Measurements from ENCODE around the gene MRPL57.
"Not testable (repeated sequence)": the region's sequence is repeated elsewhere in the genome, so short reads cannot be mapped to it uniquely, and the experiment has no call there.

MRPL57 gene

DNA sequence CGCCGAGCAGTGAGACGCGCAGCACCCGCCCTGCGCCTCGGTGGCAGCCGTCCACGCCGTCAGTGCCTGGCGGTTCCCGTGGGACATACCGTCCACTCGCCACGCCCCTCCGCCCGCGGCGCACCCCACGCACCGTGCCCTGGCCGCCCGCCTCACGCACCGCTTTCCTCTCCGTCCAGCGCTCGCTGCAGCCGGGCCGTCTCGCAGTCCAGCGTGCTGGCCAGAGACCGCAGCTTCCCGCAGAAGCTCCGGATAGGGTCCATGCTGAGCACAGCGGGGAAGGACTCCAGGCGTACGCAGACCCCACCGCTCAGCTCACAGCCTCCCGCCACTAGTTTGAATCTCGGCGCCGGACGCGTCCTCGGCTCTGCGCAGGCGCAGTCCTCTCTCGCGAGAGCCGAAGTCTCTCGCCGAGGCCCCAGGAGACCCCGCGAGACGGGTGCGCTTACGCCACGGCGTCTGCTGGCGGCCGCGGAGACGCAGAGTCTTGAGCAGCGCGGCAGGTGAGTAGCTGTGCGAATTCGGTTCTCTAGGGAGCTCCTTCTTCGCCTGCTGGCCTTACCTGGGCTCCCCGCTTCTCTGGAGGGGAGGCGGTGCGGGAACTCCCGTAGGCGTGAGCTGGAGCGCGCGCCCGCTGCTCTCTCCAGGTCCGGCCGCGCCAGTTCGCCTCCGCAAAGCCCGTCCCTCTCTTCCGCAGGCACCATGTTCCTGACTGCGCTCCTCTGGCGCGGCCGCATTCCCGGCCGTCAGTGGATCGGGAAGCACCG, at the start of gene MRPL57, which contains the start of gene SKA3:
TSS of gene MRPL57 (plus strand) at position 444 of the 767 bp plus-strand sequence. CDS start at position 703, 259 bp downstream.
TSS of gene SKA3 (minus strand) at position 338 of the 767 bp plus-strand sequence. CDS start at position 263, 75 bp downstream.
- peak; percentile 88 for DNase-seq (ENCODE audit: low spot score)

DNA sequence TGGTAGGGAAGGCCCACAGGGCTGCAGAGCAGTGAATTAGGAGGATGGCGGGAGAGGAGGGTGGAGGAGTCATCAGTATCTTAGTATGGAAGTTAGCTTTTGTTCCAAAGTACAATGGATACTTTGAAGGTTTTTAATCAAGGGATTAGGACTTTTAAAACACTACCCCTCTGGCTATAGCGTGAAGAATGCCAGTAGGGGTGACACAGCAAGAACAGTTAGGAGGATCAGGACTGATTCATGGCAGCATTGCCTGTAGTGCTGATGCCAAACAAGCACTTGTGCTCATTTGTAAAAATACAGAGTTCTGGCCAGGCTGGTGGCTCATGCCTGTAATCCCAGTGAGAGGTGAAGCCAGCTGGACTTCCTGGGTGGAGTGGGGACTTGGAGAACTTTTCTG, 46.3 kb upstream of the MRPL57 start:
- no peak for DNase-seq (ENCODE audit: low spot score)

DNA sequence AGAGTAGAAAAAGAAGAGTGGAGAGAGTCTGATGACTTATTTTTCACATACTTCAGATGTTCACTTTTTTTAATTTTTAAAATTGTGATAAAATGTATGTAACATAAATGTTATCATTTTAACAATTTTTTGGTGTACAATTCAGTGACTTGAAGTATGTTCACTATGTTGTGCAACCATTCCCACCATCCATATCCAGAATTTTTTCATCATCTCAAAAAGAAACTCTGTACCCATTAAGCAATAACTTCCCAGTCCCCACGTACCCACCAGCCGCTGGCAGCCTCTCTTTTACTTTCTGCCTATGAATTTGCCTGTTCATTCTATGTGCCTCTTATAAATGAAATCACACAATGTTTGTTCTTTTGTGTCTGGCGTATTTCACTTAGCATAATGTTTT, 43.4 kb upstream of the MRPL57 start:
- DNase-seq (ENCODE audit: low spot score) = no peak

DNA sequence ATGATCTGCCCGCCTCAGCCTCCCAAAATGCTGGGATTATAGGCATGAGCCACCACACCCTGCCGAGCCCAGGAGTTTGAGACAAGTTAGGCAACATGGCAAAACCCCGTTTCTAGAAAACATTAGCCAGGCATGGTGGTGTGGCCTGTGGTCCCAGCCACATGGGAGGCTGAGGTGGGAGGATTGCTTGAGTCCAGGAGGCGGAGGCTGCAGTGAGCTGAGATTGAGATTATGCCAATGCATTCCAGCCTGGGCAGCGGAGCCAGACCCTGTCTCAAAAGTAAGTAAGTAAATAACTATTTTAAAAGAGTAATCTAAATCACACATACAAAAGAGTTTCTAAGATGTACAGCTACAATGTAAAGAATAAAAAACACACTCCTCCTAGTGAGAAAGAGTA, 42.0 kb upstream of the MRPL57 start:
- no peak for DNase-seq (ENCODE audit: low spot score)

DNA sequence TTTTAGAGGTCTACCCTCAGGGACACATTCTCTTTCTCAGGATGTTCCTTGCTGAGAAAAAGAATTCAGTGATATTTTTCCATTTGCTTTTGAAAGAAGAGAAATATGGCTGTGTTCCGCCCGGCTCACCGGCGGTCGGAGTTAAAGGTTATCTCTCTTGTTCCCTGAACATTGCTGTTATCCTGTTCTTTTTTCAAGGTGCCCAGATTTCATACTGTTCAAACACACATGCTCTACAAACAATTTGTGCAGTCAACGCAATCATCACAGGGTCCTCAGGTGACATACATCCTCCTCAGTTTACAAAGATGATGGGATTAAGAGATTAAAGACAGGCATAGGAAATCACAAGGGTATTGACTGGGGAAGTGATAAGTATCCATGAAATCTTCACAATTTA, 40.6 kb upstream of the MRPL57 start:
- DNase-seq (ENCODE audit: low spot score) = not testable (repeated sequence)

DNA sequence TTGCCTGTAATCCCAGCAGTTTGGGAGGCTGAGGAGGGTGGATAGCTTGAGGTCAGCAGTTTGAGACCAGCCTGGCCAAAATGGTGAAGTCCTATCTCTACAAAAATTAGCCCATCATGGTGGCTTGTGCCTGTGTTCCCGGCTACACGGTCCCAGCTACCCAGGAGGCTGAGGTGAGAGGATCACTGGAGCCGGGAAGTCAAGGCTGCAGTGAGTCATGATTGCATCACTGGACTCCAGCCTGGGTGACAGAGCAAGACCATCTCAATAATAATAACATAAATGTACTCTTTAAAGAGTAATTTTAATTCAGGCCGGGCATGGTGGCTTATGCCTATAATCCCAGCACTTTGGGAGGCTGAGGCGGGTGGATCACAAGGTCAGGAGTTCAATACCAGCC, 38.8 kb upstream of the MRPL57 start:
- no peak for DNase-seq (ENCODE audit: low spot score)

DNA sequence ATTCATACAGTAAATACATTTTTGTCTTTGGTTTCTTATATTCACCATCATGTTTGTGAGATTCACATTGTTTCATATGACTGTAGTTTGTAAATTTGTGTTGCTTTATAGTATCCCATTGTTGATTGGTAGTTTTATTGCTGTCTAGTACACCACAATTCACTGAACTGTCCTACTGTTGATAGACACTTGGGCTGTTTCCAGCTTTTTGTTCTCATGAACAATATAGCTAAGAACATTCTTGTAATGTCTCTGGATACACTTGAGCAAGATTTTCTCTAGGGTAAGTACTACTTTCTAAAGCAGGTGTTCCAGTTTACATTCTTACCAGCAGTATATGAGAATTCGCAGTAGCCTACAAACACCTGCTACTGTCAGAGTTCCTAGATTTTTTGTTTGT, 37.9 kb upstream of the MRPL57 start:
- DNase-seq (ENCODE audit: low spot score) = no peak

DNA sequence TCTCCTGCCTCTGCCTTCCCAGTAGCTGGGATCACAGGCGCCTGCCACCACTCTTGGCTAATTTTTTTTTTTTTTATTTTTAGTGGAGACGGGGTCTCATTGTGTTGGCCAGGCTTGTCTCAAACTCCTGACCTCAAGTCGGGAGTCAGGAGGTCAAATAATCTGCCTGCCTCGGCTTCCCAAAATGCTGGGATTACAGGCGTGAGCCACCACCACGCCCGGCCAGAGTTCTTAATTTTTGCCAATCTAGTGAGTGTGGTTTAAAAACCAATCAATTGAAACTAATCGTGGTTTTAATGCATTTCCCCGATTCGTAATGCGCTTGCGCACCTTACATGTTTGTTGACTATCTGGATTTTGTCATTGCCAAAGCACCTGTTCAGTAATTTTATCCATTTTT, 37.1 kb upstream of the MRPL57 start:
- DNase-seq (ENCODE audit: low spot score) = no peak

DNA sequence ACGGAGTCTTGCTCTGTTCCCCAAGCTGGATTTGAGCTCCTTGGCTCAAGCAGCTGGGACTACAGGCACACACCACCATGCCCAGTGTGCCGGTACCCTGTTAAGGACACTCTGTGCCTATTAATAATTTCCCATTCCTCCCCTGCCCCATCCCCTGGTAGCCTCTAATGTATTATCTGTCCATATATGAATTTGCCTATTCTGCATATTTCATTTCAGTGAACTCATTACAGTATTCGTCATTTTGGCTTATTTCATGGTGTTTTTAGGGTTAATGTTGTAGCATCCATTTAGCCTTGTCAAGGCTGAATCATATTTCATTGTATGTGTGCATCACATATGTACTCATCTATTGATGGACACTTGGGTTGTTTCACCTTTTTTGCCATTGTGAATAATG, 33.7 kb upstream of the MRPL57 start:
- no peak for DNase-seq (ENCODE audit: low spot score)

DNA sequence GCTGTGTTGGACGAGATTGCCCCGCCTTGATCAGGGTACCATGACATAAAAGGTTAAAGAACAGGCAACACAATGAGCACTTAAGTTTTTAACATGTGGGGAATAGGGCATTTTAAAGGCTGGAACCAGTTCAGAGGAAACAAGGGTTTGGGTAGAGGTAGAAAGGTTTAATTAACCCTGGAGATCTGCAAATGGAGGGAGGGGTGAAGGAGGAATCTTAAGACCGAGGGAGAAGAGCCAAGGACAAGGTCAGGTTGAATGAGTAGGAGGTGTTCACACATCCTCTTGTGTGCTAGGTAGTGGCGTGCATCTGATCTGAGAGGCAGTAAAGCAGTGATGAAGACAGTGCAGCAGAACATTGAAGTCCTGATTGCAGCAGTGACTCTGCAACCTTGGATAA, 28.6 kb upstream of the MRPL57 start:
- DNase-seq (ENCODE audit: low spot score) = no peak

DNA sequence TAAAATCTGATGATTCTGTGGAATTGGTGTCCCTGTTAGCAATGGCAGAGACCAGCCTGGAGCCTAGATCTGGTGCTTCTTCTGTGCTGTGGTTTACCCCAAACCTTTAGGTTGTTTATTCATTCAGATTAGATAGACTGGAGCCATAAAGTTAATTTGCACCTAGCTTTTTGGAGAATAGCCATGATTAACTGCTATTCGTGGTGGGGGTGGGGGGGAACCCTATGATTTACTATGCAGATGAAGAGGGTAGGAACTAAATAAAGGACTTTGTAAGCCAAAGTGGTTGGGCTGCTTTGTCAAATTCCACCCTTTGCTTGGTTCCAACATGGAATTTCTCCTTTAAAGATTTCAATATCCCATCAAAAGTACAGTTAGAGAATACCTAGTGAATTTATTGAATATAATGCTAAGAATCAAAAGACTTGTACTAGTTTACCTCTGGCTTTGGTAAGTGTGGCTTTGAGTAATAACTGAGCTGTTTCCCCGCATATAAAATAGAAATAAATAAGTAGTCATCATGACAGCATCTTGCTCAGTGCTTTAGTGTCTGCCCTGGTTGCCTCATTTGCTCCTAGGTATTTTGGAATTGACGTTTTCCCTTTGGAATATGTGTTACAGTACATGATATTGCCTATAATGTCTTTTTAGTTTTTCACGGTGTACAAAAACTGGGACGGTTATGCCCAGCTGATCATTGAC, 27.8 kb upstream of the MRPL57 start:
- no peak for DNase-seq (ENCODE audit: low spot score)

DNA sequence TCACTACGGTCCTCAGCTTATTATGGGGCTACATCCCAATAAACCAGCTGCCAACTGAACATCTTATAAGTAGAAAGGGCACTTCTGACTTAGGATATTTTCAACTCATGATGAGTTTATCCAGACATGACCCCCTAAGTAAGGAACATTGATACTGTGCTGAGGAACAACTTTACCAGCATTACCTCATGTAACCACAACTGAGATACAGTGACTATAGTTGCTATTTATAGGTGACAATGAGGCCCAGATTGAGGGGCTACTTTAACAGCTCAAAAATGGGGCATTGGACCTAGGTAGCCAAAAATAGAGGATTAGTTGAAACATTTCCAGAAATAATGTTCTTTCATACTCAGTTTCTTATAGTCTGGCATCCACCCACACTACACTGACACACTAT, 26.9 kb upstream of the MRPL57 start:
- no peak for DNase-seq (ENCODE audit: low spot score)

DNA sequence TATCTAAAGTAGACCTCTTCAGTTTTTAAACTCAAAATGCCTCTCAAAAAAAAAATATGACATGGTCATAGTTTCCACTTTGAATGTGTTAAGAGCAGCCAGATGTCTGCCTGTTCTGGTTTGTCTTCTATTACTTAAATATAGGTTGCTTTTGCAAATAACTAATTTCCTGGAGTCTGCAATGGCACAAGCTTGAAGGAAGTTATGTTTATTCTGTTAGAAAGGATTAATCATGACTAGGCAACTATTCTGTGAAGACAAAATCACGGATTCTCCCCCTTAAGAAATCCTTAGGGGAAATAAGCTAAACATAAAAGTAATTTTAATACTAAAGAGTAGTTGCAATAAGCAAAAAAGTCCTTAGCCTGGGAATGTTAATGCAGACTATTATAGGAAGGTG, 26.4 kb upstream of the MRPL57 start:
- no peak for DNase-seq (ENCODE audit: low spot score)

DNA sequence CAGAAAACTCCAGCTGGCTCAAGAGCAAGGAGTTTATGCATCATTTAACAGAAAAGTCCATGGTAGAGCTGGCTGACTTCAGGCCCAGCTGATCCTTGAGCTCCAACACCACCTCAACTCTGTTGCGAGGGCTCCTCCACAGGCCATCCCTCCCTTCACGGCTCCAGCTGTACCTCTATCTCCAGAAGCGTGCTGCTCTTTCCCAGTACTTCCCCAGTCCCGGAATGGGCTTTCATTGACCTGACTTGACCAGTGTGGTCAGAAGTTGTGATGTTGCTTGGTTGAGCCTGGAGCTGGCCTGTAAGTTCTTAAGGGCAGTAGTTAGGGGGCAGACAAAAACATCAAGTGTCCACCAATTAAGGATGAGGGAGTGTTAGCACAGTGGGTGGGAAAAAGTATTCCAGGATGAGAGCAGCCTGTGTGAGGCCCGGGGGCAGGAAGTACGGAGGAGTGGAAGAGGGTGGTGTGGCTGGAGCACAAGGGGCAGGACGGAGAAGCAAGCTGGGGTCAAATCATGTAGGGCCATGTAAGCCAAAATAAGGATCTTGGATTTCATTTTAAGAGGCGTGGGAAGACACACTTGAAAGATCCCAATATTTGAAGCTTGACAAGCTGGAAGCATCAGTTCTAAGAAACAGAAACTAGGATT, 24.1 kb upstream of the MRPL57 start:
- DNase-seq (ENCODE audit: low spot score) = no peak

DNA sequence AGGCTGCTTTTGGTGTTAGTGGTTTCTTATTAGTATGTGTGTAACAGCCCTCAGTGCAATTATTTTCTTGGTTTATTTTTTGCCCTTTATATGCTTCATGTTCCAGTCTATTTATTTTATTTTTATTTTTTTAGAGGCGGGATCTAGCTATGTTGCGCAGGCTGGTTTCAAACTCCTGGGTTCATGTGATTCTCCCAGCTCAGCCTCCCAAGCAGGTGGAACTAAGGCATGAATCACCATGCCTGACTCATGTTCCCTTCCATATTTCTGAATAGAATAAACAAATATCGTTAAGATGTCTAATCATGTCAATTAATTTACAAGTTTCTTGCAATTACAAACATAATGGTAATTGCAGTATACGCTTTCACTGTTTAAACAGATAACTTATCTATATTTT, 11.8 kb upstream of the MRPL57 start:
- no peak for DNase-seq (ENCODE audit: low spot score)

DNA sequence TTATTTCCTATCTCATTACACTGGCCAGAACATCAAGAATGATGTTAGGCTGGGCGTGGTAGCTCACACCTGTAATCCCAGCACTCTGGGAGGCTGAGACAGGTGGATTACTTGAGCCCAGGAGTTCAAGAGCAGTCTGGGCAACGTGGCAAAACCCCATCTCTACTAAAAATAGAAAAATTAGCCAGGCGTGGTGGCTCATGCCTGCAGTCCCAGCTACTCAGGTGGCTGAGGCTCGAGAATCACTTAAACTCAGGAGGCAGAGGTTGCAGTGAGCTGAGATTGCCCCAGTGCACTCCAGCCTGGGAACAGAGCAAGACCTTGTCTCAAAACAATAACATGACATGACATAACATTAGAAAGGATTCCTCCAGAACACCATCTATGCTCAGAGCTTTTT, 10.9 kb upstream of the MRPL57 start:
- not testable (repeated sequence) for DNase-seq (ENCODE audit: low spot score)

DNA sequence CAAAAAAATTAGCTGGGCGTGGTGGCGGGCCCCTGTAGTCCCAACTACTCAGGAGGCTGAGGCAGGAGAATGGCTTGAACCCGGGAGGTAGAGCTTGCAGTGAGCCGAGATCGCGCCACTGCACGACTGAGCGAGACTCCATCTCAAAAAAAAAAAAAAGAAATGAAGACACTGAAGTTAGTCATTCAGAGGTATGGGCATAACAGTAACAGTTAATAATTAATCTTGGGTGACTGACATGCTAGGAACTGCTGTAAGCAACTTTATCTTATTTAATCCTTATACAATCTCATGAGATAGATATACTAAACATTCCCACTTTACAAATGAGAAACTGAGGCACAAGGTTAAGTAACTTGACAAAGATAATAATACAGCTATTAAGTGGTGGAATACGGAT, 5.0 kb upstream of the MRPL57 start:
- no peak for DNase-seq (ENCODE audit: low spot score)

DNA sequence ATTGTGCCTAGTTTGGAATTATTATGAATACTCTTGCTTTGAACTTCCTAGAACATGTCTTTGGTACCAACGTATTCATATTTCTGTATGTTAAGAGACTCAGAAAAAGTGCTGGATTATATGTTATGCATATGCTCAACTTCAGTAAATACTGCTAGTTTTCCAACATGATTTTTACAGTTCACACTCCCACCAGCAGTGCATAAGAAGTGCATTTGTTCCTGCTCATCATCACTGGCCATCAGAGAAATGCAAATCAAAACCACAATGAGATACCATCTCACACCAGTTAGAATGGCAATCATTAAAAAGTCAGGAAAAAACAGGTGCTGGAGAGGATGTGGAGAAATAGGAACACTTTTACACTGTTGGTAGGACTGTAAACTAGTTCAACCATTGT, 2.7 kb upstream of the MRPL57 start:
- DNase-seq (ENCODE audit: low spot score) = not testable (repeated sequence)

DNA sequence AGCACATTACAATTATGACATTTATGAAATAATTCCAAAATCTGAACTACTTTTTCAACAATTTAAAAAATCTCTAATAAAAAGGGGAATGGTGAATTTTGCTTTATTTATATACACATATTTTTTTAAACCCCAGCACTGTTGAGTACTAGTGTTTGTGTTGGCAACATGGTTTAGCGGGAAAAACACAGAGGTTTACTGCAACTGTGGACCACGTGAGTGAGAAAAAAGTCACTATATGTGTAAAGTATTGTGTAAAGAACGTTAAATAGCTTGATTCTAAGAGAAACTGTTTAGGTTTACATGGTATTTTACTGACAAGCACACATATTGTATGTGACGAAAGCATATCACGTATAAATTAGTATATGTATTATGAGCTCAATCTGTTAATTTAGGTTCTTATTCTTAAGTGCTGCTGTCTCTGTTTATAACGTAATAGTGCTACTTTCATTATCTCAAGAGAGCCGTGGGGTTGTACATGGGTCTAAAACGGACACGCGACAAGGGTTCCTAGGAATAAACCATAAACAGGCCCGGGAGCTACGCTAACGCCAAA, 723 bp upstream of the MRPL57 start:
- DNase-seq (ENCODE audit: low spot score) = no peak

DNA sequence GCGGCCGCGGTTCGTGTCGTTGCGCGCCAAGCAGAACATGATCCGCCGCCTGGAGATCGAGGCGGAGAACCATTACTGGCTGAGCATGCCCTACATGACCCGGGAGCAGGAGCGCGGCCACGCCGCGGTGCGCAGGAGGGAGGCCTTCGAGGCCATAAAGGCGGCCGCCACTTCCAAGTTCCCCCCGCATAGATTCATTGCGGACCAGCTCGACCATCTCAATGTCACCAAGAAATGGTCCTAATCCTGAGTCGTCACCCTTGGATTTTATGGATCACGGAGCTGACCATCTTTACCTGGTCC, 475 bp downstream of the MRPL57 start:
- no peak for DNase-seq (ENCODE audit: low spot score)

DNA sequence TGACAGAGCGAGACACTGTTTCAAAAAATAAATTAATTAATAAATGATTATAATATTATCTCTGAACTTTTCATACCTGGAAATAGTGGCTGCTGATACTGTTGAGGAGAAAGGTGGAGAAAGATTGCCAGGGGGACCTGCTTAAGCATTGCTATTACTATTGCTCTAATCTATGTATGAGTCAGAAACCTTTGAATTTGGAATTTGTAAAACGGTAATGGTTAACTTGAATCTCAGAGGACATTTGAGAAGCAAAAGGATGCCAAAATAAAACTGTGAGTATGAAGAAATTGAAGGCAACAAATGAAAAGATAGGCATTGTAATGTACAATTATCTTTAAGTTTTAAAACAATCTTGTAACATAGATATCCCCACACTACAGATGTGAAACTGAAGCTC, 5.2 kb downstream of the MRPL57 start:
- DNase-seq (ENCODE audit: low spot score) = no peak

DNA sequence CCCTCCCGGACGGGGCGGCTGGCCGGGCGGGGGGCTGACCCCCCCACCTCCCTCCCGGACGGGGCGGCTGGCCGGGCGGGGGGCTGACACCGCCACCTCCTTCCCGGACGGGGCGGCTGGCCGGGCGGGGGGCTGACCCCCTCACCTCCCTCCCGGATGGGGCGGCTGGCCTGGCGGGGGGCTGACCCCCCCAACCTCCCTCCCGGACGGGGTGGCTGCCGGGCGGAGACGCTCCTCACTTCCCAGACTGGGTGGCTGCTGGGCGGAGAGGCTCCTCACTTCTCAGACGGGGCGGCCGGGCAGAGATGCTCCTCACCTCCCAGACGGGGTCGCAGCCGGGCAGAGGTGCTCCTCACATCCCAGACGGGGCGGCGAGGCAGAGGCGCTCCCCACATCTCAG, 10.0 kb downstream of the MRPL57 start:
- not testable (repeated sequence) for DNase-seq (ENCODE audit: low spot score)

DNA sequence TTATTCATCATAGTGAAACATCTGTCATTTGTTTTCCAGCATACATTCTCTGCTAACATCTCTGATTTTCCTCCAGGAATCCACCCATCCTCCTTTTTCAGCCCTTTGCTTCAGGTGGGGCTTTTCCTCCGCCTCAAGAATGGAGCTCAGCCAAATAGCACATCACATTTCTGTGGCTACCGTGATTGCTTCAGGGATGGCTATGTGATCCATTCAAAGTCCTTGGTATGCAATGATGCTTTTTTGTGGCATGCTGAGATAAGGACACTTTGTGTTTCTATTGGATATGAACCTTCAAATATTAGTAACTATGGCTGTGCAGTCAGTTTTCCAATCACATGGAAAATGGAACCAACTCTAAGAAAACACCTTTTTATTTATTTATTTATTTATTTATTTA, 18.3 kb downstream of the MRPL57 start:
- not testable (repeated sequence) for DNase-seq (ENCODE audit: low spot score)
